Psoas muscle (tissue), 8 donors: ENCODE data around the gene MORN1. TPM values are rescaled to one million over a fixed set of nuclear protein-coding genes. Genes with fewer than 3 reads are reported as not detected.

Experiments
- ATAC-seq, 4 donors: fragments of 200-7000 bp; cut with Tn5 transposase; one replicate each; pipeline ENCODE4 v1.9.1; 2020; ENCODE audit warnings: moderate library complexity in 3 of 4, mild to moderate bottlenecking in 2 of 4
- DNase-seq, 2 donors: peaks; one replicate each; pipeline ENCODE4 v3.0.0-alpha.2; 2020
- H3K27ac ChIP-seq: fragments of 200-600 bp; one replicate; pipeline ENCODE4 v1.8.0; 2022
- H3K27me3 ChIP-seq, 3 donors: fragments of 200-600 bp in 1 of 3; one replicate each; pipeline versions ENCODE4 v1.6.1 to v1.8.0; 2013 to 2022; ENCODE audit warnings: low read length in 2 of 3, mild to moderate bottlenecking in 2 of 3, moderate library complexity in 1 of 3; ENCODE audit not compliant: insufficient read depth in 3 of 3
- H3K36me3 ChIP-seq, 2 donors: fragments of 200-600 bp in 1 of 2; one replicate each; pipeline versions ENCODE4 v1.6.1 to v1.8.0; 2013 to 2022; ENCODE audit warnings: low read depth in 1 of 2, mild to moderate bottlenecking in 1 of 2, moderate library complexity in 1 of 2; ENCODE audit not compliant: insufficient read depth in 1 of 2
- H3K4me1 ChIP-seq: fragments of 200-600 bp; one replicate; pipeline ENCODE4 v1.8.0; 2022
- H3K4me3 ChIP-seq: fragments of 200-600 bp; one replicate; pipeline ENCODE4 v1.8.0; 2022; ENCODE audit warnings: mild to moderate bottlenecking
- H3K9me3 ChIP-seq: fragments of 200-600 bp; one replicate; pipeline ENCODE4 v1.8.0; 2022
- CTCF ChIP-seq: fragments of 200-600 bp; IDR thresholded peaks from one replicate; pipeline ENCODE4 v1.8.0; 2022; ENCODE audit warnings: antibody characterized with exemption
- WGBS, 3 donors: extraction: QIAGEN DNeasy Blood & Tissue Kit; methylation state at CpG; one replicate each; pipeline versions ENCODE4 v1.1.6 to v1.1.7; 2013; 5-methylcytosine and 5-hydroxymethylcytosine counted together
- intact Hi-C, 2 donors: fragments of 100-400 bp; cut with DNase I; formaldehyde crosslinking; loops; one replicate each; pipeline versions ENCODE4 v1.11.0 to v1.14.2; 2022
- polyA plus RNA-seq, 3 donors: library from polyadenylated mRNA; stranded (reverse); fragments of 200-250 nt; gene quantifications; one replicate each; pipeline ENCODE4 v1.2.3, GENCODE V29; 2013
- total RNA-seq, 4 donors: library from RNA; stranded (reverse); fragmentation: NEBNext Ultra II Directional in 2 of 4; extraction: Animal tissue kit (Norgen Biotek cat#: 25700) in 2 of 4; gene quantifications; one replicate each; pipeline versions ENCODE4 v1.2.1 to v1.2.4, GENCODE V29; 2021 to 2023
- donor health status: healthy with polysubstance abuse.
- donor health status: DM: no; HTN: no; CAD: no; lungs with moderate emphysema.
- donor health status: Bipolar disorder and iron deficiency.
- donor health status: healthy.
- donor health status: DM: yes; HTN: yes; CAD: no.
- donor health status: DM: no; HTN: no; CAD: no.
- donor health status: DM: no; HTN: no; CAD: no.
- donor health status: DM: yes; HTN: yes; CAD: no.

MORN1 gene
- total and polyA plus RNA-seq, 7 donors, result 1.2 to 7.3 (median 4.2) TPM

GRCh38 chr1:2286923-2287322 is 104.4 kb downstream of the MORN1 start:
- WGBS, 3 donors, result 78 to 86% (median 83%) methylated on average over 15 of the region's 15 CpGs
- no peak for TF ChIP-seq CTCF
- Histone ChIP-seq H3K4me3 (no peak overlapping the region), H3K9me3 (no peaks in the 10 kb centered on the region), H3K4me1 (peaks cover 52% of the 10 kb centered on the region), H3K27ac (no peak overlapping the region), H3K27me3 (no peaks in the 10 kb centered on the region), H3K36me3 (peaks cover 0 to 2% of the 10 kb centered on the region in 2 donors)
- intact Hi-C loops, result no loop called here
- ATAC-seq (no peak), DNase-seq (no peak)

- Histone ChIP-seq H3K4me1 (peaks cover 32% of the 10 kb centered on the region), H3K36me3 (peaks cover 0 to 2% of the 10 kb centered on the region in 2 donors), H3K27ac (no peak overlapping the region), H3K9me3 (no peaks in the 10 kb centered on the region), H3K27me3 (no peaks in the 10 kb centered on the region), H3K4me3 (no peak overlapping the region)
- WGBS, 3 donors, result 53 to 76% (median 55%) methylated on average over 9 of the region's 9 CpGs
- ATAC-seq, result peak in 3 of 4 donors; percentile 28 to 46 (median 33)
- intact Hi-C loops, result no loop called here
- TF ChIP-seq CTCF, result no peak
- DNase-seq, result peak in 1 of 2 donors; percentile 30
These were observed 106.4 kb downstream of the MORN1 start for GRCh38 chr1:2284932-2285331.

GRCh38 chr1:2283991-2284895 is 107.1 kb downstream of the MORN1 start:
- Histone ChIP-seq H3K4me3 (no peak overlapping the region), H3K4me1 (peaks cover 28% of the 10 kb centered on the region), H3K36me3 (peaks cover 0 to 2% of the 10 kb centered on the region in 2 donors), H3K27me3 (no peaks in the 10 kb centered on the region), H3K27ac (no peak overlapping the region), H3K9me3 (no peaks in the 10 kb centered on the region)
- 71 to 79% (median 78%) methylated on average over 26 to 27 of the region's 27 CpGs for WGBS, 3 donors
- TF ChIP-seq CTCF, result no peak
- peak; percentile 16 to 49 for DNase-seq
- intact Hi-C loops, result no loop called here
- peak; percentile 47 to 81 (median 63) for ATAC-seq

- Histone ChIP-seq H3K36me3 (peaks cover 0 to 2% of the 10 kb centered on the region in 2 donors), H3K27me3 (no peaks in the 10 kb centered on the region), H3K4me1 (peaks cover 29% of the 10 kb centered on the region), H3K9me3 (no peaks in the 10 kb centered on the region), H3K27ac (no peak overlapping the region), H3K4me3 (no peak overlapping the region)
- WGBS, 3 donors, result 83 to 86% (median 86%) methylated on average over 21 of the region's 21 CpGs
- peak in 1 of 2 donors; percentile 42 for DNase-seq
- no peak for TF ChIP-seq CTCF
- intact Hi-C loops, result no loop called here
- peak in 1 of 4 donors; percentile 10 for ATAC-seq
These were observed 107.9 kb downstream of the MORN1 start for GRCh38 chr1:2283371-2283990.
